HG02870 (cell line): ENCODE measurements around the gene MICALL2.

ENCODE experiments used
- ATAC-seq: cut with Tn5 transposase; IDR thresholded peaks from one replicate; pipeline ENCODE4 v1.9.1; 2021; ENCODE audit warnings: mild to moderate bottlenecking, moderate library complexity; ENCODE audit not compliant: unreplicated experiment

MICALL2 gene

DNA sequence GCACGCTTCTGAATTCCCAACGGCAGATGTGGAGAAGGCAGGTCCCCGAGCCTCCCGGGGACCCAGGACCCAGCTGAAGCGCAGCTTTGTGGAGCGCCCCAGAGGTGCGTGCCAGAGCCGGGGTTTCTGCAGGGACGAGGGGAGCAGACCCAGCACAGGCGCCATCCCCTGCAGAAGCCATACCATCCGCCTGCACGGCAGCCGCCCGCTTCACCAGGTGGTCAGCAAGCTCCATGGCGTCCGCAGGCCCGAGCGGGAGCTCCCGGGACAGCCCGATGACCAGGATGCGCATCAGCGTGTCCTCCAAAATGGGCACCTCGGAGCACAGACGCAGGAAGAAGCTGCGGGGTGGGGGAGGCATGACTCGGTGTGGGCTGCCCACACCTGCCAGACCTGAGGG, 34.3 kb upstream of the MICALL2 start:
- ATAC-seq: no peak

DNA sequence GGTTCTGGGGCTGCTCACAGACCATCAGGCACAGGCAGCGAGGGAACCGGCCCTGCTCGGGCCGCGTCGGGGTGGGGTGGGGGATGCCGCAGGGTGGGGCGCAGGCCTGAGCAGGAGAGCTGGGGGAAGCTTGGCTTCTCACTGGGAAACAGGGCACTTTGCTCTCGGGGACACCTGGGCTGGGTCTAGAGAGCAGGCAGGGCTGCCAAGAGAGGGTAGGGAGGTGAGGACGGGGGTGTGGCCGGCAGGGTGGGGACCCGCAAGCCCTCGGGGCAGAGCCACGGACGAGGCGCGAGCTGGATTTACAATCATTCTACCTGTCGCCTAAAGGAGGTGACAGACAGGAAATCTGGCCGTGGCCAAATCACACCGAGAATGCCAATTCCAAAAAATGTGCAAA, 33.9 kb upstream of the MICALL2 start:
- no peak for ATAC-seq

DNA sequence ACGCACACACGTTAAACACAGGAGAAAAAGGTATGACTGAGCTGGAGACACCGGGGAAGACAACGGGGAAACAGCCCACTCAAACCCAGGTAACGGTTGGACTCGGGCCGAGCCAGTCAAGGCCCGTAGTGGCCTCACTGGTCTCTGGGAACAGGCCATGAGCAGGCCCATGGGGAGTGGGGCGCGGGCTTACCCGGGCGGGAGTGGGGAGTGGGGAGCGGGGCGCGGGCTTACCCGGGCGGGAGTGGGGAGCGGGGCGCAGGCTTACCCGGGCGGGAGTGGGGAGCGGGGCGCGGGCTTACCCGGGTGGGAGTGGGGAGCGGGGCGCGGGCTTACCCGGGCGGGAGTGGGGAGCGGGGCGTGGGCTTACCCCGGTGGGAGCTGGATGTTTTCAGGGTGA, 33.4 kb upstream of the MICALL2 start:
- no peak for ATAC-seq

DNA sequence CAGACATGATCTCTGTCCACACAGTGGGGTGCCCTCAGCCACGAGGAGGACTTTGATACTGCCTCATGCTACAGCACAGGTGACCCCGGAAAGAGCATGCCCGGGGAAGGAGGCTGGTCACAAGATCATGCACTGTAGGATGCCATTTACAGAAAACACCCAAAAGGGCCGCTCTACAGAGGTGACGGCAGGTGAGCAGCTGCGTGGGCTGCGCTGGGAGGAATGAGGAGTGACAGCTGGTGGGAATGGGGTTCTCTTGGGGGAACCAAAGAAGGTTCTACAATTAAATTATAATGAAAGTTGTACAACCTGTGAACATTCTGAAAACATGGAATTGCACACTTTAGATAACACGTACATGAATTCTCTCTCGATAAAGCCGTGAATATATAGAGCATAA, 33.0 kb upstream of the MICALL2 start:
- no peak for ATAC-seq

DNA sequence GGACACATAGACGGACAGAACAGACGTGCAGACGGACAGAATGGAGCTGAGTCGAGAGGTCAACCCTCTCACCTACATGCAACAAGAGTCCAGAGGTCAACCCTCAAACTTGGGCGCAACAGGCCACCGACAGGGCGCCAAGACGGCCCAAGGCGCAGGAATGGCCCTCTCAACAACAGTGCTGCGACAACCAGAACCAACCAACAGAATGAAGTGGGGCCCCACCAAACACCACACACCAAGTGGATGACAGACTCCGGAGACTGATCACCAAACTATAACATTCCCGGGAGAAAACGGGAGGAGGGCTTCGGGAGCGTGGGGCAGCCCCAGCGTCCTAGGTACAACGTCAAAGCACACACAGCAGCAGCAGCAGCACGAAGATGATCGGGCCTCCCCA, 31.6 kb upstream of the MICALL2 start:
- ATAC-seq: no peak

DNA sequence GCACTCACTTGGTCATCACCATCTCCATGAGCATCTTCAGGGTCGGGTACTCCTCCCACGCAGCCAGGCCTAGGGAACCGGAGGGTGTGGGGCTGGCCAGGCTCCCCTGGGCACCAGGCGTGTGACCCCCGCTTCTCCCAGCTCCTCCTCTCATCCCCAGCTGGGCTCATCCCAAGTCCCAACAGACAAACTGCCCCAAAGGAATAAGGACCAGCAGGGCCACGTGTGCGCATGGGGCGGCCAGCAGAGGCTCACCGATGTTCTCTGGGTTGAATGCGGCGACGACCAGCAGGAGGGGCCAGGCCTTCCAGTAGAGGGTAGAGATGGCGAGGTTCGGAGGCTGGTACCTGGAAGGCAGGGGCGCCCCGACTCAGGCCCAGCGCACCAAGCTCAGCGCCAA, 30.1 kb upstream of the MICALL2 start:
- ATAC-seq: no peak

DNA sequence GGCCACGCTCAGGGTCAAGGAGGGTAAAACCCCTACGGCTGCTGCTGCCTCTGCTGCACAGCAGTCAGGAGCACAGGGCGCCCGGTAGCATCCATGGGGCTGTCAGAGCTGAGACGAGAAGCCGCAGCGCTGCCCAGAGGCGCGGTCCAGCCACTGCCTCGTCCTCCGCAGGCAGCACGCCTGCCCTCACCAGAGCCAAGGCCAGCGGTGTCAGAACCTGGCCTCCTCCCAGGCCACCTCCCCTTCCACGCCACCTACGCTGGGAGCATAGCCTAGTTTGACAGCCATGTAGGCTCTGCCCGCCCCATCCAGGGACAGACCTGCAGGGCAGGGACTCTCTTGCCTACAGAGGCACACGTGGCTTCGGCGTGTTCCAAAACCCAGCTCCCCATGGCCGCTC, 28.7 kb upstream of the MICALL2 start:
- ATAC-seq: no peak

DNA sequence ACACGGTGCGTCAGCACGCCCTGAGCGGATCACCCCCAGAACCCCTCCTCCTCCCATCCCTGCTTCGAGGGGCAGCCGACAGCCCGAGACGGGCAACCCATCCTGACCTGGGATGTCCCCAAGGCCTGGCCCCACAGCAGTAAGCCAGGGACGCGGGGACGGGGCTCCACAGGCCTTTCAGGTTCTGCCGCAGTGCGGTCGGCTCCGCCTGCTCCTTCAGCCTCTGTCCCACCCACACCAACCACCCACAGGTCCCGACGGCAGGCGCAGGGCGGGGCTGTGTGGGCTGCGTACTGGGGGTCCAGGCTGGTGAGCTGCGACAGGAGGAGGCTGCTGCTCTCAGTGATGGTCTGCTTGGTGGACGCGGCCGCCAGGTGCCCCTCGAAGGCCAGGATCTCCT, 28.2 kb upstream of the MICALL2 start:
- ATAC-seq: no peak

DNA sequence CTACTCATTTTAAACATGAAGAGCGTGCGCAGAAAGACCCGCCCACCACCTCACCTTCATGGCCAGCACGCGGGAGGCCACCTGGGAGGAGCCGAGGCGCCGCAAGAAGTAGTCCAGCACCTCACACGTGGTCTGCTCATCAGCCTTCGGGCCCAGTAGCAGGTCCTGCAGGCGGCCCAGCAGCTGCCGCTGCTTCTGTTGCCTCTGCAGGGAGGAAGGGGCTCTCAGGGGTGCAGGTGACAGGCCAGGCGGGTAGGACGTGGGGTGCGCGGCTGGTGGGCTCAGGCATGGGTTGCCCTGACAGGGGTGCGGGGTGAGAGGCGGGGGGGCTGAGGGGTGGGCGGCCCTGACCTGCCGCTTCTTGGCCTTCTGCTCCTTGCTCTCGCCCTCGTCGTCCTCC, 27.3 kb upstream of the MICALL2 start:
- ATAC-seq: no peak

DNA sequence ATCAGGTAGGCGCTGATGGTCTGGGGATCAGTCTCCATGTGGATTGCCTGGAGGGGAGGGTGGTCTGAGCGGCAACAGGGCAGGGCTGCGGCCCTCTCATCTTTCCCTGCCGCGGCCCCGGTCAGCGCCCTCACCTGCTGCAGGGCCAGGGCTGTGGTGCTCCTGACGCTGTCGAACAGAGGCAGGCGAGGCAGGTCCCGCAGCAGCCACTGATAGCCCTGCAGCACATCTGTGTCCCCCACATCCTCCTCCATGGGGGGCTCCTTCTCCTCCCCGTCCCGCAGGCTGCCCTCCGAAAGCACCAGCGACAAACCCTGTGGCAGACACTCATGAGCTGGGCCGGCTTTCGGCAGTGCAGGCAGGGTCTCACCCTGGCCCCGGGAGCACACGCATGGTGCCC, 25.9 kb upstream of the MICALL2 start:
- ATAC-seq: no peak

DNA sequence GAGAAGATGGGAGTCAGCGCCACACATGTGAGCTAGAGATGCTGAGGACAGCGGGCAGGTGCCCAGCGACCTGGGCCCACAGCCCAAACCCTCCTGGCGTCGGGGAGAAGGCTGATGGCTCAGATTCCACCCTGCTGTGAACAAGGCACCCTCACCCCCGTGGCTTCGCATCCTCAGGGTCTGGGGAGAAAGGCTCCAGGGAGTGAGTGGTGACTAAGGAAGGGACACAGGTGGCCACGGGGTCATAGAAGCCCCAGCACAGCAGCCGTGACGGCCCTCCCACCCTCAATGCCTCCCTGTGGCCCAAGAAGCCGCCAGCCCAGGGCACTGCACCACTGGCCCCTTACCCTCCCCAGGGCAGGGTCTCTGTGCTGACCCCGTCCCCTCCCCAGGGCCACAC, 25.3 kb upstream of the MICALL2 start:
- ATAC-seq: no peak

DNA sequence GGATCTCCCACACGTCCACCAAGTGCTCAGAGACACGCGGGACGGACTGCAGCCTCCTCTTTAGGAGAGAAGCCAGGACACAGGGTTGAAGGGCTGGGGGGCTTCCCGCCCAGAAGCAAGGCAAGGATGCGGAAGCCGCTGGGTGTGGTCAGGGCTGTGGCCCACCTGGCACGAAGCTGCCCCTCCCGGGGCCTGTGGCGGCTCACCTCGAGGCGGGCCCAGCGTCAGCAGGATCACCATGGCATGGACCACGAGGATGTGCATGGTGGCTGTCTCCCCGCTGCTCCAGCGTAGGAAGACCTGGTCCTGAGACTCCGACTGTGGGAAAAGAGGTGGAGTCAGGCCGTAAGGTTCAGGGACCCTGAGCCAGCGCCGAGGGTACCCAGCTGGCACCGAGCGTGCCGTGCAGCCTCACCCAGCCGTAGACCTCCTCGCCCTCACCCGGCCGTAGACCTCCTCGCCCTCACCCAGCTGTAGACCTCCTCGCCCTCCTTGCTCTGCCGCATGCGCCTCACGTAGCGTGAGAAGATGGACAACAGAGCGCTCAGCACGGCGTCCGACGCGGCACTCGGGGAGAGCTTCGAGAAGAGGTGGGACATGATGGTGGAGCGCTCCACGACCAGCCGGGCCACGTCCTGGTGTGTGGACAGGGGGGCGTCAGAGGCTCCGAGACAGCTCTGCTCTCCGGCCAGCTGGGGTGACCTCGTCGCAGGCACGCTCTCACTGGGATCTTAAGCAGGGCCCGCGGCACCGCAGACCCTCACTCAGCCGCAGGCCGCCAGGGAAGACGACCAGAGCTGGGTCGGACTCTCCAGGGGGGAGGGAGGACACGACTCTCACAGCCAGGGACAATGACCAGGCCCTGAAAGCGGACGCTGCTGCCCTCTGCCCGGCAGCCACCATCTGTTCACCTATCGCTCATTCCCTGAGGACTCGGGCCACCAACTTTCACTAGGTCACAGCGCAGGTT, 24.6 kb upstream of the MICALL2 start:
- ATAC-seq: no peak

DNA sequence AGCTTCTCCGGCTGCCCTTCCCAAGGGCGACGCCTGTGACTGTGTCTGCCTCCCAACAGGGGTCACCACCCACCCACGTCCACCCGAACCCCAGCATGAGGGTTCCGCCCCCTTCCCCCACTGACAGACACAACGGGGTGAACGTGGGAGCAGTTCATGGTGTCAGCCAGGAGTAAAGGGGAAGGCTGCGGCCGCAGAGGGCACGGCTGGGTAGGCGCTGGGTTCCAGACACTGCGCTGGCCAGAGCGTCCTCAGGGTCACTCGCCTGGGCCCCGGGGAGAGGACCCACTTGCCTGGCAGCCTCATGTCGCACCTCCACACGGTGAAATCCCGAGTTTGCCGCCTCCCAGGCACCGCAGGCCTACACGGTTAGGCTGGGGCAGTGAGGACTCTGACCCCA, 23.8 kb upstream of the MICALL2 start:
- ATAC-seq: no peak

DNA sequence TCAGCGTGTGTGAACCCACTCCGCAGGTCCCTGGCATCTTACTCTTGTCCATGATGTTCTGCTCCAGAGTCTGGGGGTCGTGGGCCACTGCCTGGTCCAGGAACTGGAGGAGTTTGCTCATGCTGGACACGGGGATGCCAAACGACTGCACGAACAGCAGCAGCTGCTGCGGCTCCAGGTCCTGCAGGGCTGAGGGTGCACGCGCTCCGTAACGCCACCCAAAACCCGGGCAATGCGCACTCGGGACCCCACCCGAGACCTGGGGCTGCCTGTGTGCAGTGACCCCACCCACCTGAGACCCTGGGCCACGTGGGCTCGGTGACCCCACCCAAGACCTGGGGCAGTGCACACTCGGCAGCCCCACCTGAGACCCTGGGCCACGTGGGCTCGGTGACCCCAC, 22.0 kb upstream of the MICALL2 start:
- no peak for ATAC-seq

DNA sequence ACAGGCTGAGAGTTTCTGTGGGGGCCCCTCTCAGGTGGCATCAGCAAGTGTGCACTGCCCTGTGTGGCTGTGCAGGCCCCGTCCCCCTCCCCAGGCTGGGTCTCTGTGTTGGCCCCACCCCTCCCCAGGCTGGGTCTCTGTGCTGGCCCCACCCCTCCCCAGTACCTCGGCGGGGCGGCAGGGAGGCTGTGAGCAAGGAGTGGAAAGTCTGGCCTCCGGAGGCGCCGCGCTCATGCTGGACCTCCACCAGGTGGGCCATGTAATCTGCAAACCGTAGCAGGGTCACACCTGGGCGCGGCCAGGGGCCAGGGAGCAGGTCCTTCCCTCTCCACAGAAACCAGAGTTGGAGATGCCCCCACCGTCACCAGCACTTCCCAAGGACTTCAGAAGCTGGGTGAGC, 21.4 kb upstream of the MICALL2 start:
- no peak for ATAC-seq

DNA sequence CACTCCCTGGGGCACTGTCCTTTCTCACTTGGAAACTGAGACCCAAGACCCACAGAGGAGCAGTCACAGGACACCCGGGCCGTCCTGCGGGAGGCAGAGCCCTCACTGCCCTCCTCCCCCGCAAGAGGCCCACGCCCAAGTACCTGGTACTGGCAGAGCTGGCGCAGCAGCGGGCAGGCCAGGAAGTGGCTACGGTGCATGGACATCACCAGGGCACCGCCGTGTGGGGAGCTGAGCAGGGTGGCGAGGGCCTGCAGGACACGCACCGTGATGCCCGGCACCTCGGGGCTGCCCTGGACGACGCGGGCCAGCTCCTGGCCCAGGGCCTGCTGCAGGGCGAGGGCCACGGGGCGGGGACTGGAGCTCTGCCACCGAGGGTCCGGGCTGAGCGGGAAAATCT, 20.0 kb upstream of the MICALL2 start:
- ATAC-seq: no peak

DNA sequence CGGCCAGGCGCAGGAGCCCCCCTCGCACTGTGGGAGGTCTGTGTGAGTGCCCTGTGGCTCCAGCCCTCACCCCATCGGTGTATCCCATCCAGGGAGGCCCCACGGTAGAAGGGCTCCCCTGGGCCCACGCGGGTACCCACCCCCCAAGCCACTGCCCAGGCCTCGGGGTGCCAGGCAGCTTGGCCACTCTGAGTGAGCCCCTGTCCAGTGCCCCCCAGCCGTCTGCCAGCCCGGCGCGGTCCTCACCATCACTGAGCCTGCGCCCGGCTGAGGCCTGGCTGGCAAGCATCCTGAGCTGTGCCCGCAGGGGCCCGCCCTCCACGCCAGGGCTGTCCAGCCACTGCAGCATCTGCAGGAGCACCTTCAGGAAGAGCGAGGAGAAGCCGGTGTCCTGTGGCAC, 19.2 kb upstream of the MICALL2 start:
- ATAC-seq: no peak

DNA sequence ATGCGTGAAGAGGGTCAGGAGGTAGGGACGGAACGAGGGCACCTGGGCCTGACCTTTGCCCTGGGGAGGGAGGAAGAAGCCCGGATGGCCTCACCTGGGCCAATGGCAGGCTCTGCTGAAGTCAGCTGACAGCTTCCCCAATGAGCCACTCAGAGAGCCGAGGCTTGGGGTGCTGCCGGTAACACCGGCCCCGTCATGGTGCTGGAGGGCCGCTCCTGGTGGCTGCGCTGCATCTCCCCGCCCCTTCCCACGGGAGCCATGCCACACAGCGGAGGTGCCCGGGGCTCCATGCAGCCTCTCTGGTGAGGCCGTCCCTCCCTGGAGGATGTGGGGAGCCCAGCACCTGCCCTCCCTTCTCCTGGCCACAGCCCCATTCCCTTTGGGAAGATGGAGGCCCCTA, 17.6 kb upstream of the MICALL2 start:
- ATAC-seq: no peak

DNA sequence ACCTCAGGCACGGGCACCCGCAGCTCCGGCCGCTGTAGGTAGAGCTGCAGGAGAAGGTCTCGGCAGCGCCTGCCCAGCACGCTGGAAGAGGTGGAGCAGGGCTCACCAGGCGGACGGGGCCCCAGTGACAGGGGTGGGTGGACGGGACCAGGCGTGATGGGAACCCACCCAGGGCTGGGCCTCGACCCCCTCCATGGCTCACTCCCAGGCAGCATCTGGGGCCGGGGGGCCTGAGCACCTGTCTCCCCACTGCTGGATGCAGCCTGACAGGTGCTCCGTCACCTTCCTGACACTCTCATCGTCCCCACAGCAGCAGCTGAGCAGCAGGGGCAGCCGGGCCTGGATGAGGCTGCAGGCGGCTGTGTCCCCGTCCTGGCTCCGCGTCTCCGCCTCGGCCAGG, 16.7 kb upstream of the MICALL2 start:
- no peak for ATAC-seq

DNA sequence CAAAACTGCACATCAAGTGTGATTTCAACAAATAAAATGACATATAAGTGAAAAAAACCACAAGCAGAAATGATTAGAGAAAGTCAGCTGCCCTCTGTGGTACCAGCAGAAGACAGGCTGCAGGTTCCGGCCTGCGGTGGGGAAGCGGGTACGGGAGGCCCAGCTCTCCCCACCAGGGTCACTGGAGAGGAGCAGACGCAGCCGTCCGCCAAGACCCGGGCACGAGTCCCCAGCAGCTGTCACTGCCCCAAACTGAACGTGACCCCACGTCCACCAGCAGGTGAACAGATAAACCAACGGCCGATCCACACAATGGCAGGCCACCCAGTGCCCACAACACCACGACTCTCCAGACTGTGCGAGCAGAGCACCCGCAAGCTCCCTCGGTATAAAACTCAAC, 16.1 kb upstream of the MICALL2 start:
- ATAC-seq: no peak

DNA sequence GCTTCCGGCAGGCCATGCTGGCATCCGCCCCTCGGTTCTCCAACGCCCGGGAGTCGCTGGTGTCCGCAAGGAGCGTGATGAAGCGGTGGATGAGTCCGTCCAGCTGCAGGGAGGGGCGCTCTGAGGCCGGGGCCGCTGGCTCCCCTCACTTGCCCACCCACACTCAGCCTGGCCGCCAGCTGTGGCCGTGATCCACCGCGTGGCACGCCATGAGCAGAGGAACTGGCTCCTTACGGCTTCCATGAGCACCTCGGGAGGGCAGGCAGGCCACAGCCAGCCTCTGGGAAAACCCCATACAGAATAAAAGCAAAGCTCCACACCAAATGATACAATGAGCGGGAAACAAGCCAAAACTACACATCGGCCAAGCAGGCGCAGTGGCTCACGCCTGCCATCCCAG, 15.5 kb upstream of the MICALL2 start:
- no peak for ATAC-seq

DNA sequence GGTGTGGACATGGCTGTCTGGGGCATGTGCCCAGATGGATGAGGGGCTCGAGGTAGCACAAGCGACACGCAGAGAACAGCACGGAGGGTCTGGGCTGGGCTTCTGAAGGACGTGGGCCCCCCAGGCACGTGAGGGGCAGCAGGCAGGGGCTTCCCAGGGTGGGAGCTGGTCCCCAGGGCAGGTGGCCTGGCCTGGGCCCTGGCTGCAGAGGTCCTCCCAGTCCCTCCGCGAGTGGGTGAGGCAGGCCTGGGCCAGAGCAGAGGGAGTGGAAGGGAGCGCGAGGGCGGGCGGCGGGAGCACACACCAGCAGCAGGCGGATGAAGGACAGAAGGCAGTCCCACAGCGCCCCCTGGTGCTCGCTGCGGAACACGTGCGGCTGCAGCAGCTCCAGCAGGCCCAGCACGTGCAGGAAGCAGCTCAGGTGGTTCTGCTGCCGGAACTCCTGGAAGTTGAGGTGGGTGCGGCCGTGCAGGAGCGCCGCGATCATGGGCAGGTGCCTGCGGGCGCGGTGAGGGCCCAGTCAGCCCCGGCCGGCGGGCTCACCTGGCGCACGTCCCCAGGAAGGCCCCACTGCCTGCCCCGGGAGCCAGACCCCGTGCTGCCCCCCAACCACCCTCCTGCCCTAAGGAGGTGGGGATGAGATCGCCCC, 14.7 kb upstream of the MICALL2 start:
- no peak for ATAC-seq

DNA sequence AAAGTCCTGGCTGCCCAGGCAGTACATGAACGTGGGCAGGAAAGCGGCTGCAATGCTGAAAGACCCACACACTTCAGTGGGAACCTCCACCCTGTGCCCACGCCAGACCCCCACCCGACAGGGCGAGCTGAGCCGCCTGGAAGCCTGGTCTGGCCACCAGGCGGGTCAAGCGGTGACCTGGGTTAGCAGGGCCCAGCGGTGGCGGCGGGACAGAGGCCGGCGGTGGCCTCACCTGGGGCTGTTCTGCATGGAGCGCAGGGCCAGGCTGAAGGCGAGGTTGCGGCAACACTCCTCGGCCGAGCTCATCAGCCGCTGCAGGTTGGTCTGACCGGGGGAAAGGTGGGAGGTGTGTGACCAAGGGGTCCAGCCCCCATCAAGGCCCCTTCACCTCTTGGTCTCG, 11.6 kb upstream of the MICALL2 start:
- no peak for ATAC-seq
